HT1080 (cell line): ENCODE data around the gene ROR1. TPM values are rescaled to one million over a fixed set of nuclear protein-coding genes. Genes with fewer than 3 reads are reported as not detected.
A peak's percentile ranks its signal among the peaks of the same experiment; 100 is the strongest.

Source experiments
- DNase-seq: peaks from one replicate; pipeline ENCODE4 v3.0.0-alpha.2; 2015; ENCODE audit warnings: low read depth
- total RNA-seq: library from RNA; depleted of rRNA; stranded (reverse); fragments of >200 nt; shearing (Covaris generic); gene quantifications from 2 replicates; pipeline ENCODE4 v1.2.3, GENCODE V29; 2014

Gene ROR1
- total RNA-seq, 1 experiment from 2014 or later = 2.9 TPM

GRCh38 chr1:63906047-63906704, 132.4 kb downstream of the ROR1 start:
- DNase-seq = no peak

GRCh38 chr1:63907051-63907450, 133.2 kb downstream of the ROR1 start:
- no peak for DNase-seq

GRCh38 chr1:63908016-63908415, 134.2 kb downstream of the ROR1 start:
- DNase-seq = no peak

GRCh38 chr1:63909526-63909925, 135.7 kb downstream of the ROR1 start:
- DNase-seq = no peak

- DNase-seq = no peak
Observed at GRCh38 chr1:63911049-63911448, 137.2 kb downstream of the ROR1 start.

- no peak for DNase-seq
Observed at GRCh38 chr1:63912643-63913042, 138.8 kb downstream of the ROR1 start.

GRCh38 chr1:63913533-63913932, 139.7 kb downstream of the ROR1 start:
- no peak for DNase-seq

- DNase-seq = no peak
Observed at GRCh38 chr1:63914241-63914640, 140.4 kb downstream of the ROR1 start.

- no peak for DNase-seq
Observed at GRCh38 chr1:63914706-63915105, 140.9 kb downstream of the ROR1 start.

- peak; percentile 37 for DNase-seq
Observed at GRCh38 chr1:63915121-63915520, 141.3 kb downstream of the ROR1 start.

GRCh38 chr1:63916485-63917360, 142.9 kb downstream of the ROR1 start:
- DNase-seq = no peak

- DNase-seq = peak; percentile 65
Observed at GRCh38 chr1:63917571-63918417, 144.0 kb downstream of the ROR1 start.

GRCh38 chr1:63918418-63918945, 144.7 kb downstream of the ROR1 start:
- no peak for DNase-seq

GRCh38 chr1:63920154-63921117, 146.6 kb downstream of the ROR1 start:
- DNase-seq = peak; percentile 78

- DNase-seq = no peak
Observed at GRCh38 chr1:63921359-63921758, 147.5 kb downstream of the ROR1 start.

- no peak for DNase-seq
Observed at GRCh38 chr1:63921802-63922201, 148.0 kb downstream of the ROR1 start.

GRCh38 chr1:63922848-63923247, 149.0 kb downstream of the ROR1 start:
- DNase-seq = no peak

- DNase-seq = no peak
Observed at GRCh38 chr1:63923302-63923701, 149.5 kb downstream of the ROR1 start.

GRCh38 chr1:63924600-63924999, 150.8 kb downstream of the ROR1 start:
- DNase-seq = no peak
